NCI-H2107 treated with DMSO at 0.1 percent for 48 hours (cell line): ENCODE measurements around the gene KRTAP6-2.

Experiments used
- DNase-seq: peaks from one replicate; lab custom pipeline; 2025; ENCODE audit not compliant: unreplicated experiment; lab: John Stamatoyannopoulos, UW

Gene KRTAP6-2

GRCh38 chr21:30598802-30599201, at the start of gene KRTAP6-2:
KRTAP6-2 (minus strand) TSS chr21:30598902; CDS start chr21:30598874, 28 bp downstream.
- DNase-seq, result no peak

- no peak for DNase-seq
These were observed 48.3 kb upstream of the KRTAP6-2 start for GRCh38 chr21:30646904-30647414.

GRCh38 chr21:30642564-30642963, 43.9 kb upstream of the KRTAP6-2 start, which contains the start of gene KRTAP20-3:
KRTAP20-3 (plus strand) TSS chr21:30642864.
- DNase-seq, result no peak

GRCh38 chr21:30638686-30639085, 40.0 kb upstream of the KRTAP6-2 start:
- no peak for DNase-seq

GRCh38 chr21:30634906-30635305, 36.2 kb upstream of the KRTAP6-2 start, which contains the start of gene KRTAP20-2:
KRTAP20-2 (plus strand) TSS chr21:30635206; CDS start chr21:30635264, 58 bp downstream.
- no peak for DNase-seq

GRCh38 chr21:30629200-30629599, 30.5 kb upstream of the KRTAP6-2 start:
- DNase-seq, result no peak

GRCh38 chr21:30628109-30628508, 29.4 kb upstream of the KRTAP6-2 start:
- DNase-seq, result no peak

- DNase-seq, result no peak
These were observed 26.9 kb upstream of the KRTAP6-2 start for GRCh38 chr21:30625449-30626165.

GRCh38 chr21:30623362-30623761, 24.7 kb upstream of the KRTAP6-2 start:
- no peak for DNase-seq

GRCh38 chr21:30620522-30620921, 21.8 kb upstream of the KRTAP6-2 start, which contains the start of gene KRTAP20-4:
KRTAP20-4 (plus strand) TSS chr21:30620627.
- DNase-seq, result no peak

GRCh38 chr21:30620080-30620479, 21.4 kb upstream of the KRTAP6-2 start:
- no peak for DNase-seq

GRCh38 chr21:30616125-30616524, 17.4 kb upstream of the KRTAP6-2 start, which contains the start of gene KRTAP20-1:
KRTAP20-1 (plus strand) TSS chr21:30616425; CDS start chr21:30616455, 30 bp downstream.
- DNase-seq, result no peak

GRCh38 chr21:30615199-30615598, 16.5 kb upstream of the KRTAP6-2 start:
- no peak for DNase-seq

- DNase-seq, result no peak
These were observed 15.1 kb upstream of the KRTAP6-2 start, which contains the start of gene KRTAP6-1 for GRCh38 chr21:30613836-30614235. KRTAP6-1 (minus strand) TSS chr21:30613930; CDS start chr21:30613904, 26 bp downstream.

- DNase-seq, result no peak
These were observed 13.4 kb upstream of the KRTAP6-2 start for GRCh38 chr21:30612132-30612531.

GRCh38 chr21:30605968-30606367, 7.3 kb upstream of the KRTAP6-2 start:
- DNase-seq, result no peak

GRCh38 chr21:30600787-30601186, 2.1 kb upstream of the KRTAP6-2 start, which contains the start of gene KRTAP22-1:
KRTAP22-1 (plus strand) TSS chr21:30601087.
- DNase-seq, result no peak

GRCh38 chr21:30592140-30592539, 6.6 kb downstream of the KRTAP6-2 start, which contains the start of gene KRTAP6-3:
KRTAP6-3 (plus strand) TSS chr21:30592440; CDS start chr21:30592446, 6 bp downstream.
- no peak for DNase-seq

GRCh38 chr21:30590297-30590696, 8.4 kb downstream of the KRTAP6-2 start, which contains the start of gene KRTAP22-2:
KRTAP22-2 (minus strand) TSS chr21:30590397.
- no peak for DNase-seq

GRCh38 chr21:30582870-30583269, 15.8 kb downstream of the KRTAP6-2 start:
- DNase-seq, result no peak

- no peak for DNase-seq
These were observed 18.6 kb downstream of the KRTAP6-2 start for GRCh38 chr21:30580132-30580531.

GRCh38 chr21:30579346-30579745, 19.4 kb downstream of the KRTAP6-2 start:
- no peak for DNase-seq
